ENCODE data around the gene LDLRAP1. TPM values are rescaled to one million over a fixed set of nuclear protein-coding genes. Genes with fewer than 3 reads are reported as not detected.
A peak's percentile ranks its signal among the peaks of the same experiment; 100 is the strongest.

LDLRAP1 gene
- total and polyA plus RNA-seq, 2 of the 4 experiments (the other 2 are of a cell fraction): 4.5 to 14.4 TPM

GRCh38 chr1:25523542-25523941 is 19.9 kb upstream of the LDLRAP1 start:
- H3K14ac ChIP-seq (replicated peaks; ENCODE audit: low read depth, low read length): no peak overlapping the region
- peaks cover 9% of the 10 kb centered on the region for H3K9me3 ChIP-seq (ENCODE audit: control insufficient read depth, insufficient read depth, low read length)
- H3K23ac ChIP-seq (ENCODE audit: low read depth, low read length): no peak overlapping the region
- dilution Hi-C loops (cut with HindIII; ENCODE audit: low sequenced_read_pairs, unreplicated experiment) (no loop called here), intact Hi-C loops (cut with micrococcal nuclease) (loop anchor here (1.0 to 10.0 kb wide), 5 partner anchors 37 to 281 kb away; partner anchors contain the start of gene MACO1), in situ Hi-C loops (cut with MboI; ENCODE audit: low sequenced_read_pairs) (loop anchor here (10.0 to 25.0 kb wide), 2 partner anchors 111 to 239 kb away; partner anchors contain the start of gene RHCE)
- no peak overlapping the region for H2BK5ac ChIP-seq (ENCODE audit: low read depth, low read length, poor library complexity, severe bottlenecking)
- peak overlapping the region; percentile 22 for H2AK9ac ChIP-seq (replicated peaks; ENCODE audit: low read depth, low read length, poor library complexity)
- H2BK15ac ChIP-seq (ENCODE audit: low read depth, low read length): no peak overlapping the region
- H3K27ac ChIP-seq (ENCODE audit: insufficient read depth, low read length): no peak overlapping the region
- no peak overlapping the region for H3K56ac ChIP-seq (ENCODE audit: extremely low read depth, insufficient read depth, low read length)
- H4K8ac ChIP-seq (ENCODE audit: low read depth in 2 of 2, low read length in 2 of 2): no peak overlapping the region
- POLR2A ChIA-PET (ENCODE audit: unreplicated experiment): no interaction called here
- no peak overlapping the region for H3K4ac ChIP-seq (ENCODE audit: low read depth, low read length)
- DNase-seq: peak; percentile 46
- H4K20me1 ChIP-seq (ENCODE audit: insufficient read depth, low read length): no peaks in the 10 kb centered on the region
- no peak overlapping the region for H2BK20ac ChIP-seq (ENCODE audit: low read depth, low read length)
- no TSS peak for BruUV-seq (replicated peaks)
- H3K4me3 ChIP-seq (ENCODE audit: insufficient read depth, low read depth, low read length): no peak overlapping the region
- CTCF ChIA-PET: no interaction called here
- H3K27me3 ChIP-seq (ENCODE audit: control insufficient read depth, insufficient read depth, low read length): peaks cover 21% of the 10 kb centered on the region
- H3K9me1 ChIP-seq (ENCODE audit: insufficient read depth, low read length): peaks cover 6% of the 10 kb centered on the region; the same call in 1 of the 2 replicates
- H2AFZ ChIP-seq (replicated peaks; ENCODE audit: low read length, poor library complexity): peak overlapping the region; percentile 15
- no peak overlapping the region for H2BK120ac ChIP-seq (ENCODE audit: low read depth, low read length)
- H3K79me1 ChIP-seq (ENCODE audit: low read depth in 1 of 2, low read length in 2 of 2): no peaks in the 10 kb centered on the region
- no peak overlapping the region for H4K91ac ChIP-seq (ENCODE audit: insufficient read depth, low read depth, low read length)
- H3K9ac ChIP-seq (ENCODE audit: low read depth, low read length): no peak overlapping the region
- TF ChIP-seq NFE2L2 (IDR thresholded peaks at IDR 0.05; ENCODE audit: low read depth, low read length) (no peak), FOS (IDR thresholded peaks at IDR 0.05; ENCODE audit: low read depth, low read length) (no peak), ELK1 (IDR thresholded peaks at IDR 0.05; ENCODE audit: borderline replicate concordance, low read depth, low read length) (no peak), CHD1 (IDR thresholded peaks at IDR 0.05; ENCODE audit: low read depth, low read length) (no peak), SMC3 (IDR thresholded peaks at IDR 0.05; ENCODE audit: low read depth, low read length) (peak; percentile 57), RAD21 (IDR thresholded peaks at IDR 0.05; ENCODE audit: low read length) (peak; percentile 79)
- TF ChIP-seq, protein P1, sequence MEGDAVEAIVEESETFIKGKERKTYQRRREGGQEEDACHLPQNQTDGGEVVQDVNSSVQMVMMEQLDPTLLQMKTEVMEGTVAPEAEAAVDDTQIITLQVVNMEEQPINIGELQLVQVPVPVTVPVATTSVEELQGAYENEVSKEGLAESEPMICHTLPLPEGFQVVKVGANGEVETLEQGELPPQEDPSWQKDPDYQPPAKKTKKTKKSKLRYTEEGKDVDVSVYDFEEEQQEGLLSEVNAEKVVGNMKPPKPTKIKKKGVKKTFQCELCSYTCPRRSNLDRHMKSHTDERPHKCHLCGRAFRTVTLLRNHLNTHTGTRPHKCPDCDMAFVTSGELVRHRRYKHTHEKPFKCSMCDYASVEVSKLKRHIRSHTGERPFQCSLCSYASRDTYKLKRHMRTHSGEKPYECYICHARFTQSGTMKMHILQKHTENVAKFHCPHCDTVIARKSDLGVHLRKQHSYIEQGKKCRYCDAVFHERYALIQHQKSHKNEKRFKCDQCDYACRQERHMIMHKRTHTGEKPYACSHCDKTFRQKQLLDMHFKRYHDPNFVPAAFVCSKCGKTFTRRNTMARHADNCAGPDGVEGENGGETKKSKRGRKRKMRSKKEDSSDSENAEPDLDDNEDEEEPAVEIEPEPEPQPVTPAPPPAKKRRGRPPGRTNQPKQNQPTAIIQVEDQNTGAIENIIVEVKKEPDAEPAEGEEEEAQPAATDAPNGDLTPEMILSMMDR (conservative IDR thresholded peaks at IDR 0.05; ENCODE audit: low read depth, low read length): peak; percentile 68
- no peaks in the 10 kb centered on the region; the same call in 1 of the 2 replicates for H3K4me1 ChIP-seq (ENCODE audit: control insufficient read depth, insufficient read depth, low read length)
- no peak overlapping the region for H2AK5ac ChIP-seq (ENCODE audit: low read depth, low read length)
- no peak overlapping the region for H4K5ac ChIP-seq (ENCODE audit: low read depth, low read length)
- peak; percentile 90 for ATAC-seq (ENCODE audit: low read depth)
- no CpG with 5 or more reads among the region's 10 CpGs for WGBS, 2 experiments (ENCODE audit: extremely low coverage in 2 of 2, insufficient read length in 1 of 2)
- no peak overlapping the region for H3K18ac ChIP-seq (ENCODE audit: low read depth, low read length)
- H3K4me2 ChIP-seq (ENCODE audit: low read depth, low read length): no peak overlapping the region
- no peaks in the 10 kb centered on the region for H3K36me3 ChIP-seq (ENCODE audit: control insufficient read depth, insufficient read depth, low read length)
